VCaP (cell line): ENCODE results near the gene POU3F1.
A peak's percentile ranks its signal among the peaks of the same experiment; 100 is the strongest.
"Not testable (repeated sequence)": the region's sequence is repeated elsewhere in the genome, so short reads cannot be mapped to it uniquely, and the experiment has no call there.

Source experiments
- H3K27ac ChIP-seq: fragments of 450-650 bp; 2 replicates; pipeline ENCODE4 v1.5.1; 2017
- TF ChIP-seq, protein P1 (sequence below): fragments of 450-650 bp; conservative IDR thresholded peaks from 2 replicates; pipeline ENCODE4 v1.5.1; 2017; ENCODE audit warnings: mild to moderate bottlenecking, moderate library complexity

Gene POU3F1

DNA sequence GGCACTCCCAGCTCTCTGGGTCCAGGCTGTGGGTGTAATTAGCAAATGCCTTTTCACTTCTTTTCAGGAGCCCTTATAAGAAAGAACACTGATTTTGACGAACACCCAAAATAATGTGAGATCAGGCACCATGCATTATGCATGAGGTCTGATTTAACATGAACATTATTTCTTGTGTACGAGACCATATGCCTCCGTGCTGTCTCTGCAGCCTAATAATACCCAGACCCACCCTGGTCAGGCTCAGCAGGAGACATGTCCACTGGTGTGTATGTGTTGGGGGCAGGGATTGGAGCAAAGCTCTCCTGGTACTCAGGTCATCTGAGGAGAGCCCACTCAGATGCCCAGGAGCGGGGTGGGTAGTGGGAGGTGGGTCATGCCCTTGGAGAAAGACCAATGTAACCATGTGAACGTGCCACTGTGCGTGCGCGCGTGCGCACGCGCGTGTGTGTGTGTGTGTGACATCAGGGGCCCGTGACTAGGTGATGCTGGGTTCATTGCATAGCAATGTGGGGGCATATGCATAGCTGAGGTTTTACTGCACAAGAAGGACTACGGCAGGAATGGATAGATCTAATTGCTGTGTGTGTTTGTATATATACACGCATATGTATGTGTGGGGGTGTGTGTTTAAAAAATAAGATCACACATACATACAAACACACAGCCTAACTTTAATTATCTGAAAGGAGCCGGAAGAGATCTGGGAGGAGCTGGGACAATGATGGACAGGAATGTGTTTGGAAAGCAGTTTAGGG, 7.1 kb downstream of the POU3F1 start:
- TF ChIP-seq, protein P1, sequence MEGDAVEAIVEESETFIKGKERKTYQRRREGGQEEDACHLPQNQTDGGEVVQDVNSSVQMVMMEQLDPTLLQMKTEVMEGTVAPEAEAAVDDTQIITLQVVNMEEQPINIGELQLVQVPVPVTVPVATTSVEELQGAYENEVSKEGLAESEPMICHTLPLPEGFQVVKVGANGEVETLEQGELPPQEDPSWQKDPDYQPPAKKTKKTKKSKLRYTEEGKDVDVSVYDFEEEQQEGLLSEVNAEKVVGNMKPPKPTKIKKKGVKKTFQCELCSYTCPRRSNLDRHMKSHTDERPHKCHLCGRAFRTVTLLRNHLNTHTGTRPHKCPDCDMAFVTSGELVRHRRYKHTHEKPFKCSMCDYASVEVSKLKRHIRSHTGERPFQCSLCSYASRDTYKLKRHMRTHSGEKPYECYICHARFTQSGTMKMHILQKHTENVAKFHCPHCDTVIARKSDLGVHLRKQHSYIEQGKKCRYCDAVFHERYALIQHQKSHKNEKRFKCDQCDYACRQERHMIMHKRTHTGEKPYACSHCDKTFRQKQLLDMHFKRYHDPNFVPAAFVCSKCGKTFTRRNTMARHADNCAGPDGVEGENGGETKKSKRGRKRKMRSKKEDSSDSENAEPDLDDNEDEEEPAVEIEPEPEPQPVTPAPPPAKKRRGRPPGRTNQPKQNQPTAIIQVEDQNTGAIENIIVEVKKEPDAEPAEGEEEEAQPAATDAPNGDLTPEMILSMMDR, result no peak
- no peak overlapping the region for H3K27ac ChIP-seq

DNA sequence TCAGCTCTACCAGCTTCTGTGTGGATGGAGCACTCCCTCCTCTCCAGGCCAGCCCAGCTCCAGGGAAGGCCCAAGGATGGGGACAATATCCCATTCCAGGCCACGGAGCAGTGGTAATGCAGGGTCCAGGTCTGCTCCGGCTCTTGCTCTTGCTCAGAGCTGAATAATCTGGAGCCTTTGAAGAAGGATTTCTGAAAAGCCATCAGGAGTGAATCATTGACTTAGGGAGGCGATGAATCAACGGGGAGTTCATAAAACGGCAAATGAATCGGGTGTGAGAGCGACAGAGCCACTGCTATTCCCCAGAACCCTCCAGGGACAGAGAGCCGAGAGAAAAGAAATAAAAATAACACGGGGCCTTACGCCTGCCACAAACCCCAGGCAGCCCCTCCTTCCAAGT, 7.7 kb downstream of the POU3F1 start:
- TF ChIP-seq, protein P1, result no peak
- H3K27ac ChIP-seq, result no peak overlapping the region

DNA sequence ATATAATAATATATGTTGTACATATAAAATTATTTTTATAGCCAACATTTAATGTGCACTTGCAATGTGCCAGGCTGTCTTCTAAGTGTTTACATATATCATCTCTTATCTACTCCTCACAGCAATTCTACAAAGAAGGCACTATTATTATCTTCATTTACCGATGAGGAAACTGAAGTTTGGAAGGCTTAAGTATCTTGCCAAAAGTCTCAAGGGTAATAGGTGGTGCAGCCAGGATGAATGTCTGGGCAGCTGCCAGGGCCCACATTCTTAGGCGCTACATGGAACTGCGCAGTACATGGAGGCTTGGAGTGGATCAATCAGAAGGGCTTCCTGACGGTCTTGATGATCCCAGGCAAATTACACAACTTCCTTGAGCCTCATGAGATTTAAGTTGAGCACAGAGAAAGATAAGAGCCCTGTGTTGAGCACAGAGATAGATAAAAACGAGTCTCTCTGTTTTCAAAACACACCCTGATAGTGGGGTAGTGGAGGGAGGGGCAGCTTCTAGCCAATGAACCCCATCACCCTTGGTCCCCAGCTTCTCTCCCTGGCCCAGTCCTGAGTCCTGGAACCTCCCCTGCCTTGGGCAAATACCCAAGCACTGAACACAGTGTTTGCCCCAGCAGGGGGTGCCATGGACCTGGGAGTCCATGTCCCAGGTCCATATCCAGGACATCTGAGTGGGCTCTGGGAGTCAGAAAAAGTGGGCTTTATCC, 9.2 kb downstream of the POU3F1 start:
- no peak overlapping the region for H3K27ac ChIP-seq
- TF ChIP-seq, protein P1, result peak; percentile 58

DNA sequence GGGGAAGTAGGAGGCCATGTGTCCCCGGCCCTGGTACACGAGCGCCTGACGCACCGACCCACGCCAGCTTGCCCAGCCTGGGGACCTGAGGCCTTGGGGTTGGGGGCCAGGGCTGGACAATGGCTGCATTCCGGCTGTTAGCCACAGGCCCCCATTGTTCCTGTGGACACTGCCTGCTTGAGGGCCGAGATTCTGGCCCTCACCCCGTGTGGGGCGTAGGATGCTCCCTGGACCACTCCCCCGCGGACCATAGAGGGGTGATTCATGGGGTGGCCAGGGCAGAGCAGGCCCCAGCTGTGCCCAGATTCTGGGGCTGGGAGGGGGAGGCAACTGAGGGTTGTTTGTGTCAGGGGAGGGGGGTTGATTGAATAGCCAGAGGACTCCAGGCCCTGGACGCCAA, 11.7 kb downstream of the POU3F1 start:
- TF ChIP-seq, protein P1, result no peak
- H3K27ac ChIP-seq, result no peak overlapping the region

DNA sequence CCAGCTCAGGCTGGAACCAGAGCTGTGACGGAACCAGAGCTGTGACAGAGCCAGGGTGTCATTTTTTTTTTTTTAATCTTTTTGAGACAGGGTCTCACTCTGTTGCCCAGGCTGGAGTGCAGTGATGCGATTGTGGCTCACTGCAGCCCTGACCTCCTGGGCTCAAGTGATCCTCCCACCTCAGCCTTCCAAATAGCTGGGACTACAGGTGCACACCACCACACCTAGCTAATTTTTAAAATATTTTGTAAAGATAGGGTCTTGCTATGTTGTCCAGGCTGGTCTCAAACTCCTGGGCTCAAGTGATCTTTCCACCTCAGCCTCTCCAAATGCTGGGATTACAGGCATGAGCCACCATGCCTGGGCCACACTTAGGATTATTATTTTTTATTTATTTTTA, 13.6 kb downstream of the POU3F1 start:
- H3K27ac ChIP-seq, result not testable (repeated sequence)

DNA sequence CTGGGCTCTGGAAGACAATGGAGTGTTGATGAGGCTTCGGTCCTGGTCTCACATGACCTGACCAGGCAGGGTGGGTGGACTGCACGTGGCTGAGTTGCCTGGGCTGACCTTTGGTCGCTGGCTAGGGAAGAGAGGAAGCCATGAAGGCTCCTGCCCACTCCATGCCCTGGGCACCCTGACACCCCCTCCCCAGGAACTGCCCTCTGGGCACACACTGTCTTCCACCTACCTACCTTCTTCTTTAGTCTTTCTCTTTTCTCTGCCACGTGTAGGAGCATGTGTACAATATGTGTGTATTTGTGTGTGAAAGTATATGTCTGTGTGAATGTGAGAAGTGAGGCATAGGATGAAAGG, 15.1 kb downstream of the POU3F1 start:
- no peak overlapping the region for H3K27ac ChIP-seq

DNA sequence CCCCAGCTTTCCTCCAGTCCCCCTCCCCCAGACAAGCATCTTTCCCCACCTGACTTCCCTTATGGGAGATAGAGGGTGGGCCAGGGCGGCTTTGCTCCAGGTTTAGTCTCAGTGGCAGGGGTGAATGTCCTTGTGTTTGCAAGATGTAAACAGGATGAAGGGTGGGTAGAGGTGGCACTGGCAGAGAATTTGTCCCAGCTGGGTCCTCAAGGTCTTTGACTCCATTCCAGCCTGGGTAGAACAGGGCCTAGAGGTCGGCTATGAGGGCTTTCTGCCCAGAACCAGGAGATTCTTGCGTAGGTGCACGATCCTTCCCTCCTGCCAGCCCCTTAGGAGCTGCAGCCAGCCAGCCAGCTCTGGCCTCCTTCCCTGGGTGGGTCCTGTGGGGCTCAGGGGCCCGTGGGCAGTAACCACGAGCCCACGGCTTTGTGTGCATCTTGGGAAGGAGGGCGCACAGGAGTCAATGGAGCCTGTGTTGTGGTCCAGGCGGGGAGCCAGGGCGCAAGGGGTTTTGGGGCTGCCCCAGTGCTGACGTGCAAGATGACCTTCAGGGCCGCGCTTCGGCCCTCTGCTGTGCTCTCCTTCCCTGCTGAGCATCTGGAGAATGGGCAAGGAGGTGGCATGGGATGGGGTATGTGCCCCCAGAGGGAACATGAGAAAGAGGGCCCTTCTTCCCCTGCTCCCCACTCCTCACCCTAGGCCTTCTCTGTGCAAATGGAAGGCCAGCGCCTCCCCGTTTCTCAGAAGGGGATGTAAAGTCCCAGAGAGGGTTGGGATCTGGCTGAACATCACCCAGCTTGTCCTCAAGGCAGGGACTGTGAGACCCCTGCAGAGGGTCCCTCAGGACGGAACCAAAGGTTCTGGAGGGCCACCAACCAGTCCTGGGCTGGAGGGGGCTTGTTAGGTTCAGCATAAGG, 15.7 kb downstream of the POU3F1 start:
- no peak overlapping the region for H3K27ac ChIP-seq
- TF ChIP-seq, protein P1, result no peak

More for the DNA sequence above, 15.1 kb downstream of the POU3F1 start:
- TF ChIP-seq, protein P1, result no peak
